Activated CD8-positive, alpha-beta T cell treated with anti-CD3 and anti-CD28 coated beads, Interleukin-2, amount 10 ng/mL, durations not matched to agents 7 days and 5 days (primary cell): ENCODE data around the gene ILDR1. TPM values are rescaled to one million over a fixed set of nuclear protein-coding genes. Genes with fewer than 3 reads are reported as not detected.

Experiments used
- ATAC-seq: fragments of 150-1000 bp; cut with Tn5 transposase; one replicate; pipeline ENCODE4 v1.10.0; 2021; ENCODE audit warnings: moderate library complexity
- CTCF ChIA-PET: fragments of 350-600 bp; sonication (Branson Sonifier 250); formaldehyde crosslinking; loops from one replicate; lab custom pipeline; 2021; ENCODE audit warnings: antibody characterized with exemption; lab: Charles Lee
- POLR2A ChIA-PET: fragments of 350-600 bp; sonication (Branson Sonifier 250); formaldehyde crosslinking; loops from one replicate; lab custom pipeline; 2021; ENCODE audit warnings: antibody characterized with exemption; lab: Charles Lee
- DNase-seq: peaks from one replicate; pipeline ENCODE4 v3.0.0-alpha.2; 2020
- H3K27ac Mint-ChIP-seq: one replicate; pipeline ENCODE4 v1.8.0; 2021; ENCODE audit warnings: mild to moderate bottlenecking, mixed read lengths
- H3K27me3 Mint-ChIP-seq: one replicate; pipeline ENCODE4 v1.8.0; 2021; ENCODE audit warnings: low read depth, mixed read lengths
- H3K36me3 Mint-ChIP-seq: one replicate; pipeline ENCODE4 v1.8.0; 2021; ENCODE audit warnings: low read depth, mixed read lengths
- H3K4me1 Mint-ChIP-seq: one replicate; pipeline ENCODE4 v1.8.0; 2021; ENCODE audit warnings: low read depth, mixed read lengths
- H3K4me3 Mint-ChIP-seq: one replicate; pipeline ENCODE4 v1.8.0; 2021; ENCODE audit warnings: mild to moderate bottlenecking, mixed read lengths
- H3K9me3 Mint-ChIP-seq: one replicate; pipeline ENCODE4 v1.8.0; 2022; ENCODE audit warnings: mixed read lengths; ENCODE audit not compliant: insufficient read depth
- total RNA-seq, 2 experiments: library from RNA; stranded (reverse); gene quantifications; one replicate each; pipeline ENCODE4 v1.2.3, GENCODE V29; 2021

ILDR1 gene
- total RNA-seq, 2 experiments from 2014 or later: 0.16 TPM; not detected in 1

- ATAC-seq (no peak), DNase-seq (no peak)
- Mint-ChIP-seq H3K4me3 (no peak overlapping the region), H3K27me3 (peaks cover 12% of the 10 kb centered on the region), H3K36me3 (peaks cover 4% of the 10 kb centered on the region), H3K4me1 (peaks cover 11% of the 10 kb centered on the region), H3K27ac (no peak overlapping the region), H3K9me3 (peaks cover 14% of the 10 kb centered on the region)
- ChIA-PET CTCF (no interaction called here), POLR2A (no interaction called here)
Observed at GRCh38 chr3:121988146-121988545, 33.9 kb downstream of the ILDR1 start.

- Mint-ChIP-seq H3K36me3 (peaks cover 8% of the 10 kb centered on the region), H3K9me3 (peaks cover 16% of the 10 kb centered on the region), H3K27ac (no peak overlapping the region), H3K4me1 (peaks cover 19% of the 10 kb centered on the region), H3K27me3 (peaks cover 17% of the 10 kb centered on the region), H3K4me3 (no peak overlapping the region)
- CTCF ChIA-PET: no interaction called here
- ATAC-seq (no peak), DNase-seq (no peak)
- POLR2A ChIA-PET: no interaction called here
Observed at GRCh38 chr3:121985846-121986245, 36.2 kb downstream of the ILDR1 start.

- ATAC-seq (peak; percentile 58), DNase-seq (no peak)
- H3K27ac Mint-ChIP-seq: no peak overlapping the region
- peaks cover 17% of the 10 kb centered on the region for H3K4me1 Mint-ChIP-seq
- peaks cover 13% of the 10 kb centered on the region for H3K27me3 Mint-ChIP-seq
- POLR2A ChIA-PET: no interaction called here
- H3K9me3 Mint-ChIP-seq: peaks cover 22% of the 10 kb centered on the region
- H3K36me3 Mint-ChIP-seq: peaks cover 8% of the 10 kb centered on the region
- no peak overlapping the region for H3K4me3 Mint-ChIP-seq
- CTCF ChIA-PET: no interaction called here
Observed at GRCh38 chr3:121981473-121981872, 40.6 kb downstream of the ILDR1 start.

- DNase-seq: no peak
- POLR2A ChIA-PET: no interaction called here
- no peak overlapping the region for H3K27ac Mint-ChIP-seq
- H3K4me3 Mint-ChIP-seq: no peak overlapping the region
- peaks cover 17% of the 10 kb centered on the region for H3K4me1 Mint-ChIP-seq
- H3K27me3 Mint-ChIP-seq: peaks cover 13% of the 10 kb centered on the region
- no peak for ATAC-seq
- CTCF ChIA-PET: no interaction called here
- peaks cover 8% of the 10 kb centered on the region for H3K36me3 Mint-ChIP-seq
- H3K9me3 Mint-ChIP-seq: peaks cover 22% of the 10 kb centered on the region
Observed at GRCh38 chr3:121980450-121980796, 41.6 kb downstream of the ILDR1 start.

- H3K27ac Mint-ChIP-seq: no peak overlapping the region
- ATAC-seq (no peak), DNase-seq (no peak)
- peaks cover 8% of the 10 kb centered on the region for H3K36me3 Mint-ChIP-seq
- CTCF ChIA-PET: interaction anchor here (1.1 kb wide), 1 partner anchor 50 kb away, joined by 3 read pairs; no protein-coding TSS in a partner anchor
- POLR2A ChIA-PET: interaction anchor here (0.5 kb wide), 1 partner anchor 92 kb away, joined by 3 read pairs; no protein-coding TSS in a partner anchor
- H3K4me1 Mint-ChIP-seq: peaks cover 17% of the 10 kb centered on the region
- H3K4me3 Mint-ChIP-seq: no peak overlapping the region
- peaks cover 13% of the 10 kb centered on the region for H3K27me3 Mint-ChIP-seq
- H3K9me3 Mint-ChIP-seq: peaks cover 22% of the 10 kb centered on the region
Observed at GRCh38 chr3:121979734-121980449, 42.2 kb downstream of the ILDR1 start.

- Mint-ChIP-seq H3K9me3 (peaks cover 19% of the 10 kb centered on the region), H3K27ac (no peak overlapping the region), H3K4me1 (peaks cover 17% of the 10 kb centered on the region), H3K4me3 (no peak overlapping the region), H3K36me3 (peaks cover 6% of the 10 kb centered on the region), H3K27me3 (peaks cover 10% of the 10 kb centered on the region)
- ChIA-PET POLR2A (interaction anchor here (0.5 kb wide), 1 partner anchor 91 kb away, joined by 3 read pairs; no protein-coding TSS in a partner anchor), CTCF (interaction anchor here (1.1 kb wide), 1 partner anchor 51 kb away, joined by 3 read pairs; no protein-coding TSS in a partner anchor)
- ATAC-seq: no peak
- DNase-seq: no peak
Observed at GRCh38 chr3:121979246-121979645, 42.8 kb downstream of the ILDR1 start.

- ATAC-seq: no peak
- Mint-ChIP-seq H3K4me1 (peaks cover 17% of the 10 kb centered on the region), H3K9me3 (peaks cover 6% of the 10 kb centered on the region), H3K27ac (no peak overlapping the region), H3K36me3 (no peaks in the 10 kb centered on the region), H3K27me3 (peaks cover 8% of the 10 kb centered on the region), H3K4me3 (no peak overlapping the region)
- CTCF ChIA-PET: interaction anchor here (0.6 kb wide), 1 partner anchor 24 kb away, joined by 3 read pairs; no protein-coding TSS in a partner anchor
- DNase-seq: no peak
- POLR2A ChIA-PET: no interaction called here
Observed at GRCh38 chr3:121976727-121977126, 45.3 kb downstream of the ILDR1 start.

- DNase-seq (no peak), ATAC-seq (no peak)
- H3K4me3 Mint-ChIP-seq: no peak overlapping the region
- H3K9me3 Mint-ChIP-seq: peaks cover 6% of the 10 kb centered on the region
- CTCF ChIA-PET: no interaction called here
- no peaks in the 10 kb centered on the region for H3K36me3 Mint-ChIP-seq
- no peak overlapping the region for H3K27ac Mint-ChIP-seq
- peaks cover 10% of the 10 kb centered on the region for H3K4me1 Mint-ChIP-seq
- peaks cover 4% of the 10 kb centered on the region for H3K27me3 Mint-ChIP-seq
- POLR2A ChIA-PET: no interaction called here
Observed at GRCh38 chr3:121975702-121976302, 46.2 kb downstream of the ILDR1 start.

- ATAC-seq (no peak), DNase-seq (no peak)
- ChIA-PET CTCF (no interaction called here), POLR2A (no interaction called here)
- no peak overlapping the region for H3K27ac Mint-ChIP-seq
- H3K4me1 Mint-ChIP-seq: peaks cover 6% of the 10 kb centered on the region
- peaks cover 4% of the 10 kb centered on the region for H3K27me3 Mint-ChIP-seq
- peaks cover 6% of the 10 kb centered on the region for H3K9me3 Mint-ChIP-seq
- no peaks in the 10 kb centered on the region for H3K36me3 Mint-ChIP-seq
- H3K4me3 Mint-ChIP-seq: no peak overlapping the region
Observed at GRCh38 chr3:121974601-121975111, 47.4 kb downstream of the ILDR1 start.

- H3K4me1 Mint-ChIP-seq: peaks cover 7% of the 10 kb centered on the region
- CTCF ChIA-PET: no interaction called here
- no peaks in the 10 kb centered on the region for H3K36me3 Mint-ChIP-seq
Observed at GRCh38 chr3:121970047-121970446, 52.0 kb downstream of the ILDR1 start.

GRCh38 chr3:121969631-121970030 is 52.4 kb downstream of the ILDR1 start:
- CTCF ChIA-PET: interaction anchor here (0.7 kb wide), 1 partner anchor 289 kb away, joined by 3 read pairs; no protein-coding TSS in a partner anchor
- H3K36me3 Mint-ChIP-seq: no peaks in the 10 kb centered on the region

More at GRCh38 chr3:121970047-121970446, 52.0 kb downstream of the ILDR1 start:
- DNase-seq: no peak
- POLR2A ChIA-PET: no interaction called here
- no peaks in the 10 kb centered on the region for H3K9me3 Mint-ChIP-seq
- no peak overlapping the region for H3K4me3 Mint-ChIP-seq
- no peak for ATAC-seq
- H3K27ac Mint-ChIP-seq: no peak overlapping the region
- H3K27me3 Mint-ChIP-seq: peaks cover 24% of the 10 kb centered on the region

GRCh38 chr3:121963608-121964007 is 58.4 kb downstream of the ILDR1 start:
- H3K4me1 Mint-ChIP-seq: no peaks in the 10 kb centered on the region
- H3K36me3 Mint-ChIP-seq: peaks cover 2% of the 10 kb centered on the region
- H3K4me3 Mint-ChIP-seq: no peak overlapping the region
- no peak overlapping the region for H3K27ac Mint-ChIP-seq
- H3K9me3 Mint-ChIP-seq: no peaks in the 10 kb centered on the region
- ATAC-seq: no peak
- POLR2A ChIA-PET: no interaction called here
- no peak for DNase-seq
- peaks cover 35% of the 10 kb centered on the region for H3K27me3 Mint-ChIP-seq
- CTCF ChIA-PET: no interaction called here

More at GRCh38 chr3:121969631-121970030, 52.4 kb downstream of the ILDR1 start:
- no peak for ATAC-seq
- H3K9me3 Mint-ChIP-seq: no peaks in the 10 kb centered on the region
- DNase-seq: no peak
- no peak overlapping the region for H3K4me3 Mint-ChIP-seq
- H3K4me1 Mint-ChIP-seq: peaks cover 7% of the 10 kb centered on the region
- POLR2A ChIA-PET: no interaction called here
- peaks cover 27% of the 10 kb centered on the region for H3K27me3 Mint-ChIP-seq
- H3K27ac Mint-ChIP-seq: no peak overlapping the region
